HCT116 (cell line): ENCODE measurements around the gene LGMN. TPM values are rescaled to one million over a fixed set of nuclear protein-coding genes. Genes with fewer than 3 reads are reported as not detected.

ENCODE experiments used
- ATAC-seq: fragments of 200-7000 bp; cut with Tn5 transposase; 2 replicates; pipeline ENCODE4 v1.9.1; 2020; ENCODE audit warnings: mild to moderate bottlenecking, moderate library complexity
- BruUV-seq: library from RNA; stranded (reverse); fragments of 400-500 nt; replicated peaks from 2 replicates; lab custom pipeline; 2021; lab: Mats Ljungman, UMichigan
- CTCF ChIA-PET: fragments of 300-600 bp; sonication (Branson Sonifier 250); formaldehyde crosslinking; loops from one replicate; lab custom pipeline; 2021; ENCODE audit warnings: antibody characterized with exemption; lab: Charles Lee
- POLR2A ChIA-PET: fragments of 300-600, 350-600 bp; sonication (Branson Sonifier 250); formaldehyde crosslinking; loops from one replicate; lab custom pipeline; 2021; ENCODE audit warnings: antibody characterized with exemption; lab: Charles Lee
- RAD21 ChIA-PET, 2 experiments: fragments of 300-600 bp; sonication (Branson Sonifier 250); formaldehyde crosslinking; loops; one replicate each; lab custom pipeline; 2023; ENCODE audit warnings: low total read pairs in 2 of 2; ENCODE audit not compliant: uncharacterized antibody in 2 of 2, unreplicated experiment in 2 of 2, low non-redundant PET in 1 of 2; lab: Charles Lee
- DNase-seq: peaks from one replicate; pipeline ENCODE4 v3.0.0-alpha.2; 2010; ENCODE audit warnings: low read depth, low spot score
- H2AFZ ChIP-seq: fragments of 200-600 bp; shearing (Covaris generic), sonication (generic); 2 replicates; pipeline ENCODE4 v1.6.1; 2017; ENCODE audit warnings: low read depth, mixed run types, mixed read lengths, antibody characterized with exemption, low read length; ENCODE audit not compliant: poor library complexity, severe bottlenecking
- H3K27ac ChIP-seq: 2 replicates; pipeline ENCODE4 v1.5.1; 2012; ENCODE audit warnings: low read depth, low read length
- H3K27me3 ChIP-seq: fragments of 200-600 bp; sonication (generic); 2 replicates; pipeline ENCODE4 v1.6.1; 2016; ENCODE audit warnings: mixed run types, low read length, mixed read lengths; ENCODE audit not compliant: insufficient read depth
- H3K36me3 ChIP-seq, 2 experiments: fragments of 200-500 bp in 1 of 2; fragments of 200-600 bp in 1 of 2; sonication (Bioruptor generic) in 1 of 2; sonication (generic) in 1 of 2; 2 replicates each; pipeline versions ENCODE4 v1.5.1 to v1.6.1; 2014 to 2016; ENCODE audit warnings: low read length in 2 of 2, inconsistent platforms in 1 of 2, mixed read lengths in 1 of 2, mixed run types in 1 of 2; ENCODE audit not compliant: insufficient read depth in 2 of 2, control insufficient read depth in 1 of 2
- H3K4me1 ChIP-seq, 2 experiments: fragments of 200-600 bp in 1 of 2; sonication (generic) in 1 of 2; 2 replicates each; pipeline versions ENCODE4 v1.5.1 to v1.6.1; 2012 to 2017; ENCODE audit warnings: low read length in 2 of 2, inconsistent platforms in 1 of 2, mild to moderate bottlenecking in 1 of 2, mixed read lengths in 1 of 2, mixed run types in 1 of 2, moderate library complexity in 1 of 2; ENCODE audit not compliant: insufficient read depth in 2 of 2, control insufficient read depth in 1 of 2
- H3K4me2 ChIP-seq: fragments of 200-600 bp; sonication (generic); 2 replicates; pipeline ENCODE4 v1.6.1; 2017; ENCODE audit warnings: mixed run types, low read length, mixed read lengths
- H3K4me3 ChIP-seq, 2 experiments: fragments of 200-600 bp in 1 of 2; sonication (generic) in 1 of 2; replicated peaks in 1 of 2; 2 replicates each; pipeline ENCODE4 v1.5.1; 2011 to 2016; ENCODE audit warnings: low read length in 2 of 2, control low read depth in 1 of 2, low read depth in 1 of 2, mild to moderate bottlenecking in 1 of 2, mixed read lengths in 1 of 2, mixed run types in 1 of 2
- H3K79me2 ChIP-seq: fragments of 200-600 bp; sonication (generic); 2 replicates; pipeline ENCODE4 v1.6.1; 2017; ENCODE audit warnings: mild to moderate bottlenecking, mixed run types, low read length, moderate library complexity, mixed read lengths; ENCODE audit not compliant: insufficient read depth
- H3K9ac ChIP-seq: fragments of 200-600 bp; sonication (generic); 2 replicates; pipeline ENCODE4 v1.6.1; 2016; ENCODE audit warnings: low read length, mixed read lengths
- H3K9me2 ChIP-seq: fragments of 200-600 bp; sonication (generic), shearing (Covaris generic); 2 replicates; pipeline ENCODE4 v1.6.1; 2017; ENCODE audit warnings: mixed run types, mild to moderate bottlenecking, moderate library complexity; ENCODE audit not compliant: insufficient read depth
- H3K9me3 ChIP-seq, 2 experiments: fragments of 200-500 bp in 1 of 2; fragments of 200-600 bp in 1 of 2; sonication (Bioruptor generic) in 1 of 2; sonication (generic) in 1 of 2; 2 replicates each; pipeline ENCODE4 v1.6.1; 2014 to 2017; ENCODE audit warnings: low read length in 2 of 2, mixed read lengths in 2 of 2, inconsistent platforms in 1 of 2, low read depth in 1 of 2, mild to moderate bottlenecking in 1 of 2, mixed run types in 1 of 2, moderate library complexity in 1 of 2; ENCODE audit not compliant: control insufficient read depth in 1 of 2, insufficient read depth in 1 of 2
- H4K20me1 ChIP-seq: fragments of 200-600 bp; sonication (generic), shearing (Covaris generic); 2 replicates; pipeline ENCODE4 v1.6.1; 2017; ENCODE audit warnings: mixed run types, mild to moderate bottlenecking, moderate library complexity; ENCODE audit not compliant: insufficient read depth
- CBX3 ChIP-seq: IDR thresholded peaks from 2 replicates; pipeline ENCODE4 v1.6.1; 2012; ENCODE audit warnings: low read depth
- CEBPB ChIP-seq: IDR thresholded peaks from 2 replicates; pipeline ENCODE4 v1.6.1; 2012; ENCODE audit warnings: low read depth
- EGR1 ChIP-seq: IDR thresholded peaks from 2 replicates; pipeline ENCODE4 v1.6.1; 2012; ENCODE audit warnings: low read depth
- EZH2 ChIP-seq: fragments of 200-600 bp; sonication (generic); IDR thresholded peaks from 2 replicates; pipeline ENCODE4 v1.6.1; 2017; ENCODE audit warnings: antibody characterized with exemption, mixed run types
- EZH2phosphoT487 ChIP-seq: fragments of 200-600 bp; IDR thresholded peaks from 2 replicates; pipeline ENCODE4 v1.6.1; 2018; ENCODE audit warnings: antibody characterized with exemption, borderline replicate concordance
- JUND ChIP-seq: IDR thresholded peaks from 2 replicates; pipeline ENCODE4 v1.6.1; 2012
- POLR2A ChIP-seq: IDR thresholded peaks from 2 replicates; pipeline ENCODE4 v1.7.0; 2011; ENCODE audit warnings: borderline replicate concordance; ENCODE audit not compliant: insufficient read depth, insufficient read length; ENCODE audit errors: extremely low read depth
- POLR2AphosphoS5 ChIP-seq: IDR thresholded peaks from 2 replicates; pipeline ENCODE4 v1.6.1; 2011; ENCODE audit warnings: mild to moderate bottlenecking, low read depth, low read length, moderate library complexity
- REST ChIP-seq: IDR thresholded peaks from 2 replicates; pipeline ENCODE4 v1.6.1; 2012; ENCODE audit warnings: low read depth
- SIN3A ChIP-seq: IDR thresholded peaks from 2 replicates; pipeline ENCODE4 v1.6.1; 2012; ENCODE audit warnings: low read depth
- SP1 ChIP-seq: IDR thresholded peaks from 2 replicates; pipeline ENCODE4 v1.6.1; 2012; ENCODE audit warnings: low read depth
- SRF ChIP-seq: IDR thresholded peaks from 2 replicates; pipeline ENCODE4 v1.6.1; 2012; ENCODE audit warnings: low read depth
- TCF7L2 ChIP-seq: IDR thresholded peaks from 2 replicates; pipeline ENCODE4 v1.7.0; 2011; ENCODE audit warnings: borderline replicate concordance, inconsistent platforms; ENCODE audit not compliant: insufficient read depth, insufficient read length; ENCODE audit errors: extremely low read depth
- ZBTB33 ChIP-seq: IDR thresholded peaks from 2 replicates; pipeline ENCODE4 v1.6.1; 2011; ENCODE audit warnings: mild to moderate bottlenecking, low read length, moderate library complexity; ENCODE audit not compliant: insufficient replicate concordance; ENCODE audit errors: extremely low read depth
- ZFX ChIP-seq: fragments of 450-650 bp; IDR thresholded peaks from 2 replicates; pipeline ENCODE4 v1.6.1; 2017
- ZNF274 ChIP-seq: fragments of 200-500 bp; sonication (Bioruptor generic); IDR thresholded peaks from 2 replicates; pipeline ENCODE4 v1.6.1; 2014; ENCODE audit warnings: mild to moderate bottlenecking, low read depth, low read length, inconsistent platforms
- intact Hi-C: fragments of 100-400 bp; cut with micrococcal nuclease; formaldehyde crosslinking; loops from 2 replicates; pipeline ENCODE4 v1.10.0; 2022
- total RNA-seq: library from RNA; stranded (reverse); gene quantifications from one replicate; pipeline ENCODE4 v1.2.1, GENCODE V29; 2021; ENCODE audit not compliant: unreplicated experiment
- TF ChIP-seq, protein P1 (sequence below): IDR thresholded peaks from 2 replicates; pipeline ENCODE4 v1.6.1; 2012

Gene LGMN
- total RNA-seq, 1 experiment from 2014 or later = 44.9 TPM

- Histone ChIP-seq H4K20me1 (no peaks in the 10 kb centered on the region), H2AFZ (no peak overlapping the region), H3K27ac (no peak overlapping the region), H3K27me3 (no peaks in the 10 kb centered on the region), H3K9me3 (no peaks in the 10 kb centered on the region), H3K4me2 (peak overlapping the region; percentile 36; the same call in 1 of the 2 replicates), H3K9me2 (no peaks in the 10 kb centered on the region), H3K4me1 (peaks cover 6 to 14% of the 10 kb centered on the region in 2 experiments), H3K79me2 (no peaks in the 10 kb centered on the region), H3K4me3 (no peak overlapping the region), H3K36me3 (peaks cover 0 to 8% of the 10 kb centered on the region in 2 experiments; a peak in 2 of 4 replicates), H3K9ac (no peak overlapping the region)
- RAD21 ChIA-PET = no interaction called here
- no peak for ATAC-seq
- no peak for DNase-seq
- POLR2A ChIA-PET = no interaction called here
- CTCF ChIA-PET = interaction anchor here (1.0 kb wide), 1 partner anchor 23 kb away, joined by 3 read pairs; no protein-coding TSS in a partner anchor
- no TSS peak for BruUV-seq
- intact Hi-C loops = no loop called here
- TF ChIP-seq JUND (no peak), EGR1 (no peak), ZFX (no peak), REST (no peak), EZH2 (no peak), SRF (no peak), EZH2phosphoT487 (no peak), CBX3 (no peak), TCF7L2 (no peak), ZBTB33 (no peak), SP1 (no peak), POLR2A (no peak), CEBPB (no peak), SIN3A (no peak), ZNF274 (no peak), POLR2AphosphoS5 (no peak)
- TF ChIP-seq, protein P1, sequence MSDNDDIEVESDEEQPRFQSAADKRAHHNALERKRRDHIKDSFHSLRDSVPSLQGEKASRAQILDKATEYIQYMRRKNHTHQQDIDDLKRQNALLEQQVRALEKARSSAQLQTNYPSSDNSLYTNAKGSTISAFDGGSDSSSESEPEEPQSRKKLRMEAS = no peak
Observed at GRCh38 chr14:92709340-92710000, 39.0 kb downstream of the LGMN start.
